ENCODE measurements around the gene UGT2B15. TPM values are rescaled to one million over a fixed set of nuclear protein-coding genes. Genes with fewer than 3 reads are reported as not detected.
"Not testable (repeated sequence)": the region's sequence is repeated elsewhere in the genome, so short reads cannot be mapped to it uniquely, and the experiment has no call there.

Gene UGT2B15
- total RNA-seq, result under 1 TPM; 0.16 to 0.18 (median 0.18) TPM

DNA sequence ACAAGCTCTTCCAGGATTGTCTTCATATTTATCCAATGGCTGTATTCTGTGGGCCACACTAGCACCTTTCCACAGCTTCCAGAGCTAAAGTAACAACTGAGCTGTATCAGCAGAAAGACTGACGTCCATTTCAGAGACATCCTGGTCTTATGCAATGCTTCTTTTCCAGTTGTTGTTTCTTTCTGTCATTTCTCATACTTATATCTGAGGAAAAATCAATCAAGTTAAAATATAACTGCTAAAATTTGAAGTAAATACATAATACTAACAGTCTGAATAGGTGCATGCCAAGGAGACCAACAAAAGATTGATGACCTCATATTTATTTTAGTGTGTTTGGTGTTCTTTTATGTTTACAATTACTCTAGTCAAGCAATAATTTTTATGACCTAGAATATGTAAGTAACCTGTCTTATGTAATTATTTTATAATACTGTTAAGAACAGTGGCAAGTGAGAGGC is at the start of gene UGT2B15:
UGT2B15 (minus strand) TSS at position 174 of the 461 bp plus-strand sequence; CDS start at position 140, 34 bp downstream.
- not testable (repeated sequence) for H3K4me1 Mint-ChIP-seq (ENCODE audit: low read depth); H3K36me3 Mint-ChIP-seq (ENCODE audit: insufficient read depth)

GRCh38 chr4:68719075-68719473 is 48.6 kb upstream of the UGT2B15 start:
- H3K36me3 Mint-ChIP-seq (ENCODE audit: insufficient read depth), result no peaks in the 10 kb centered on the region
- DNase-seq (no peak), ATAC-seq (no peak)
- no peak overlapping the region for H3K4me3 Mint-ChIP-seq
- H3K27me3 Mint-ChIP-seq (ENCODE audit: low read depth), result no peaks in the 10 kb centered on the region
- H3K4me1 Mint-ChIP-seq (ENCODE audit: low read depth), result no peaks in the 10 kb centered on the region
- peaks cover 6% of the 10 kb centered on the region for H3K9me3 Mint-ChIP-seq

More for the DNA sequence above, at the start of gene UGT2B15:
- H3K4me3 Mint-ChIP-seq; ATAC-seq; DNase-seq; H3K27me3 Mint-ChIP-seq (ENCODE audit: low read depth); H3K9me3 Mint-ChIP-seq: not testable (repeated sequence)

GRCh38 chr4:68718447-68719074 is 48.1 kb upstream of the UGT2B15 start:
- Mint-ChIP-seq H3K9me3 (peaks cover 6% of the 10 kb centered on the region), H3K36me3 (ENCODE audit: insufficient read depth) (no peaks in the 10 kb centered on the region), H3K4me1 (ENCODE audit: low read depth) (no peaks in the 10 kb centered on the region), H3K4me3 (no peak overlapping the region), H3K27me3 (ENCODE audit: low read depth) (no peaks in the 10 kb centered on the region)
- no peak for DNase-seq
- no peak for ATAC-seq

- Mint-ChIP-seq H3K4me3 (no peak overlapping the region), H3K27me3 (ENCODE audit: low read depth) (no peaks in the 10 kb centered on the region), H3K9me3 (peaks cover 6% of the 10 kb centered on the region), H3K4me1 (ENCODE audit: low read depth) (no peaks in the 10 kb centered on the region), H3K36me3 (ENCODE audit: insufficient read depth) (no peaks in the 10 kb centered on the region)
- no peak for DNase-seq
- ATAC-seq, result no peak
Measured at GRCh38 chr4:68717999-68718398, 47.5 kb upstream of the UGT2B15 start.

DNA sequence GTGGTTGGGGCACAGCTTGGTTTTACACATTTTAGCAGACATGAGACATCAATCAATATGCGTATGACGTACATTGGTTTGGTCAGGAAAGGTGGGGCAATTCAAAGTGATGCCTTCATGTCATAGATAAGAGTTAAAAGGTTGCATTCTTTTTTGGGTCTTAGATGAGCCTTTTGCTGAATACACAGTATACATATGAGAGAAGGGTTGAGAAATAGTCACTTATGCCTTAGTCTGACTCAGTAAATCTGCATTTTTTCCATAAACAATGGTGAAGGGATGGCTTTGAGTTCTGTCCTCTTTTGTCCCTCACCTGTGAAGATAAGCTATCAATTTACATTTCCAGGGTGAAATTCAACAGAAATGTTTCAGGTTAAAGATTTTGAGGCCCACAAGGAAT is 43.9 kb upstream of the UGT2B15 start:
- no peaks in the 10 kb centered on the region for H3K27me3 Mint-ChIP-seq (ENCODE audit: low read depth)

GRCh38 chr4:68712207-68712606 is 41.8 kb upstream of the UGT2B15 start:
- no peak for ATAC-seq

More for the DNA sequence above, 43.9 kb upstream of the UGT2B15 start:
- DNase-seq (no peak), ATAC-seq (no peak)
- no peaks in the 10 kb centered on the region for H3K36me3 Mint-ChIP-seq (ENCODE audit: insufficient read depth)
- H3K9me3 Mint-ChIP-seq, result no peaks in the 10 kb centered on the region
- no peak overlapping the region for H3K4me3 Mint-ChIP-seq
- H3K4me1 Mint-ChIP-seq (ENCODE audit: low read depth), result no peaks in the 10 kb centered on the region

GRCh38 chr4:68708566-68708965 is 38.1 kb upstream of the UGT2B15 start:
- no peaks in the 10 kb centered on the region for H3K9me3 Mint-ChIP-seq
- DNase-seq (no peak), ATAC-seq (no peak)
- no peaks in the 10 kb centered on the region for H3K27me3 Mint-ChIP-seq (ENCODE audit: low read depth)
- H3K4me1 Mint-ChIP-seq (ENCODE audit: low read depth), result no peaks in the 10 kb centered on the region
- H3K36me3 Mint-ChIP-seq (ENCODE audit: insufficient read depth), result no peaks in the 10 kb centered on the region
- no peak overlapping the region for H3K4me3 Mint-ChIP-seq

More at GRCh38 chr4:68712207-68712606, 41.8 kb upstream of the UGT2B15 start:
- Mint-ChIP-seq H3K36me3 (ENCODE audit: insufficient read depth) (no peaks in the 10 kb centered on the region), H3K27me3 (ENCODE audit: low read depth) (no peaks in the 10 kb centered on the region), H3K9me3 (no peaks in the 10 kb centered on the region), H3K4me1 (ENCODE audit: low read depth) (no peaks in the 10 kb centered on the region), H3K4me3 (no peak overlapping the region)
- DNase-seq, result no peak

DNA sequence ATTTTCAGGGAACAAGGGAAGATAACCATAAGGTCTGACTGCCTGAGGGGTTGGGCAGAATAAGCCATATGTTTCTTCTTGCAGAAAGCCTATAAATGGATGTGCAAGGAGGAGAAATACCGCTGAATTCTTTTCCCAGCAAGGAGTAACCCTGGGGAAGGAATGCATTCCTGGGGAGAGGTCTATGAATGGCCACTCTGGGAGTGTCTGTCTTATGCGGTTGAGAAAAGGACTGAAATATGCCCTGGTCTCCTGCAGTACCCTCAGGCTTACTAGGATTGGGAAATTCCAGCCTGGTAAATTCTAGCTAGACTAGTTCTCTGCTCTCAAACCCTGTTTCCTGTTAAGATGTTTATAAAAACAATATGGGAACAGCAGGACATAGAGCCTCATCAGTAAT is 32.7 kb upstream of the UGT2B15 start:
- not testable (repeated sequence) for H3K4me3 Mint-ChIP-seq; H3K9me3 Mint-ChIP-seq; H3K36me3 Mint-ChIP-seq (ENCODE audit: insufficient read depth); DNase-seq; ATAC-seq; H3K27me3 Mint-ChIP-seq (ENCODE audit: low read depth); H3K4me1 Mint-ChIP-seq (ENCODE audit: low read depth)

DNA sequence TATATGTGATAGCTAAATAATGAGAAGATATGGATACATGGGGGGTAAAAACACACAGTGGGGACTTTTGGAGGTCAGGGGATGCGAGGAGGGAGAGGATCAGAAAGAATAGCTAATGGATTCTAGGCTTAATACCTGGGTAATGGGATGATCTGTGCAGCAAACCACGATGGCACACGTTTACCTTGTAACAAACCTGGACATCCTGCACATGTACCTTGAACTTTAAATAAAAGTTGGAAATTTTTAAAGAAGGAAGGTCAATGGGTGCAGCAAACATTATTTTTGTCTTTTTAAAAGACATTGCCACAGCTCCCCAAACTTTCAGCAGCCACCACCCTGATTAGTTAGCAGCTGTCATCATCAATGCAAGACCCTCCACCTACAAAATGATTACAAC is 29.7 kb upstream of the UGT2B15 start:
- Mint-ChIP-seq H3K4me3 (no peak overlapping the region), H3K36me3 (ENCODE audit: insufficient read depth) (no peaks in the 10 kb centered on the region), H3K4me1 (ENCODE audit: low read depth) (no peaks in the 10 kb centered on the region), H3K9me3 (no peaks in the 10 kb centered on the region), H3K27me3 (ENCODE audit: low read depth) (peaks cover 3% of the 10 kb centered on the region)
- no peak for ATAC-seq
- DNase-seq, result no peak

DNA sequence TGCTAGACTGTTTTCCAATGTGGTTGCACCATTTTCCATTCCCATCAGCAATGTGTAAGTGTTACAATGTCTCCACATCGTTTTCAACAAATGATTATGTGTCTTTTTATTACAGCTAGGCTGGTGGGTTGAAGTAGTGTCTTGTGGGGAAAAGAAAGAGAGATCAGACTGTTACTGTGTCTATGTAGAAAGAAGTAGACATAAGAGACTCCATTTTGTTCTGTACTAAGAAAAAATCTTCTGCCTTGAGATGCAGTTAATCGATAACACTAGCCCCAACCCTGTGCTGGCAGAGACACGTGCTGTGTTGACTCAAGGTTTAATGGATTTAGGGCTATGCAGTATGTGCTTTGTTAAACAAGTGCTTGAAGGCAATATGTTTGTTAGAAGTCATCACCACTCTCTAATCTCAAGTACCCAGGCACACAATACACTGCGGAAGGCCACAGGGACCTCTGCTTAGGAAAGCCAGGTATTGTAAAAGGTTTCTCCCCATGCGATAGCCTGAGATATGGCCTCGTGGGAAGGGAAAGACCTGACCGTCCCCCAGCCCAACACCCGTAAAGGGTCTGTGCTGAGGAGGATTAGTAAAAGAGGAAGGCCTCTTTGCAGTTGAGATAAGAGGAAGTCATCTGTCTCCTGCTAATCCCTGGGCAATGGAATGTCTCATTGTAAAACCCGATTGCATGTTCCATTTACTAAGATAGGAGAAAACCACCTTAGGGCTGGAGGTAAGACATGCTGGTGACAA is 23.0 kb upstream of the UGT2B15 start:
- no peak for ATAC-seq
- H3K36me3 Mint-ChIP-seq (ENCODE audit: insufficient read depth), result no peaks in the 10 kb centered on the region
- H3K9me3 Mint-ChIP-seq, result peaks cover 6% of the 10 kb centered on the region
- H3K4me3 Mint-ChIP-seq, result no peak overlapping the region
- no peak for DNase-seq
- no peaks in the 10 kb centered on the region for H3K27me3 Mint-ChIP-seq (ENCODE audit: low read depth)
- H3K4me1 Mint-ChIP-seq (ENCODE audit: low read depth), result no peaks in the 10 kb centered on the region

- no peak overlapping the region for H3K4me3 Mint-ChIP-seq
Measured at GRCh38 chr4:68691186-68691585, 20.7 kb upstream of the UGT2B15 start.

DNA sequence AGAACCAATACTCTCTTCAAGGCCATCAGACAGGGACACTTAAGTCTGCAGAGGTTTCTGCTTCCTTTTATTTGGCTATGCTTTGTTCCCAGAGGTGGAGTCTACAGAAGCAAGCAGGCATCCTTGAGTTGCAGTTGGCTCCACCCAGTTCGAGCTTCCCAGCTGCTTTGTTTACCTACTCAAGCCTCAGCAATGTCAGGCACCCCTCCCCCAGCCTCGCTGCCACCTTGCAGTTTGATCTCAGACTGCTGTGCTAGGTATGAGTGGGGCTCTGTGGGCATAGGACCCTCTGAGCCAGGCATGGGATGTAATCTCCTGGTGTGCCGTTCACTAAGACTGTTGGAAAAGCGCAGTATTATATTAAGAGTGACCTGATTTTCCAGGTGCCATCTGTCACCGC is 12.6 kb upstream of the UGT2B15 start:
- no peaks in the 10 kb centered on the region for H3K36me3 Mint-ChIP-seq (ENCODE audit: insufficient read depth)
- H3K4me1 Mint-ChIP-seq (ENCODE audit: low read depth), result no peaks in the 10 kb centered on the region
- H3K27me3 Mint-ChIP-seq (ENCODE audit: low read depth), result no peaks in the 10 kb centered on the region
- DNase-seq, result no peak
- no peaks in the 10 kb centered on the region for H3K9me3 Mint-ChIP-seq
- no peak for ATAC-seq
- H3K4me3 Mint-ChIP-seq, result no peak overlapping the region

More at GRCh38 chr4:68691186-68691585, 20.7 kb upstream of the UGT2B15 start:
- DNase-seq, result no peak
- Mint-ChIP-seq H3K9me3 (peaks cover 6% of the 10 kb centered on the region), H3K27me3 (ENCODE audit: low read depth) (no peaks in the 10 kb centered on the region), H3K4me1 (ENCODE audit: low read depth) (no peaks in the 10 kb centered on the region), H3K36me3 (ENCODE audit: insufficient read depth) (no peaks in the 10 kb centered on the region)
- no peak for ATAC-seq

GRCh38 chr4:68681298-68681697 is 10.8 kb upstream of the UGT2B15 start:
- not testable (repeated sequence) for H3K27me3 Mint-ChIP-seq (ENCODE audit: low read depth); DNase-seq; ATAC-seq; H3K4me1 Mint-ChIP-seq (ENCODE audit: low read depth); H3K36me3 Mint-ChIP-seq (ENCODE audit: insufficient read depth); H3K9me3 Mint-ChIP-seq; H3K4me3 Mint-ChIP-seq

- Mint-ChIP-seq H3K36me3 (ENCODE audit: insufficient read depth) (no peaks in the 10 kb centered on the region), H3K27me3 (ENCODE audit: low read depth) (no peaks in the 10 kb centered on the region), H3K9me3 (no peaks in the 10 kb centered on the region), H3K4me3 (no peak overlapping the region), H3K4me1 (ENCODE audit: low read depth) (no peaks in the 10 kb centered on the region)
- DNase-seq, result no peak
- no peak for ATAC-seq
Measured at GRCh38 chr4:68673143-68673542, 2.7 kb upstream of the UGT2B15 start.

- ATAC-seq; DNase-seq; H3K4me3 Mint-ChIP-seq; H3K36me3 Mint-ChIP-seq (ENCODE audit: insufficient read depth); H3K4me1 Mint-ChIP-seq (ENCODE audit: low read depth); H3K9me3 Mint-ChIP-seq; H3K27me3 Mint-ChIP-seq (ENCODE audit: low read depth): not testable (repeated sequence)
Measured at GRCh38 chr4:68671217-68671616, 765 bp upstream of the UGT2B15 start.
